AG09319 (cell line): ENCODE measurements around the gene GTF3C2.
"Not testable (repeated sequence)": the region's sequence is repeated elsewhere in the genome, so short reads cannot be mapped to it uniquely, and the experiment has no call there.

Experiments
- DNase-seq: peaks from one replicate; pipeline ENCODE4 v3.0.0-alpha.2; 2010; ENCODE audit warnings: low read depth; ENCODE audit errors: extremely low read depth
- TF ChIP-seq, protein P1 (sequence below): IDR thresholded peaks from 2 replicates; pipeline ENCODE4 v1.5.1; 2011; ENCODE audit warnings: low read depth, mild to moderate bottlenecking, inconsistent platforms, low read length, moderate library complexity

Gene GTF3C2

DNA sequence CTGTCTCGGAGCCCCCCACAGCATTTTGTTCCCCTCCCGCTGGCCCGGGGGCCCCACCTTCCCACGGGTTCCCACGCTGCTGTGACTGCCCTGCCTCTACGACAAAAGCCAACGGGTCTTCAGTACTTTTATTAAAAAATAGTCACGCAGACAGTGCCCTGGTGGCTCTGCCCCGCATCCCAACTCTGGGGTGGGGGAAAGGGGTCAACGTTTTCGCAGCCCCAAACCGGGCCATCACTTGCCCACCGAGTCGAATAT is 49.3 kb downstream of the GTF3C2 start:
- TF ChIP-seq, protein P1, sequence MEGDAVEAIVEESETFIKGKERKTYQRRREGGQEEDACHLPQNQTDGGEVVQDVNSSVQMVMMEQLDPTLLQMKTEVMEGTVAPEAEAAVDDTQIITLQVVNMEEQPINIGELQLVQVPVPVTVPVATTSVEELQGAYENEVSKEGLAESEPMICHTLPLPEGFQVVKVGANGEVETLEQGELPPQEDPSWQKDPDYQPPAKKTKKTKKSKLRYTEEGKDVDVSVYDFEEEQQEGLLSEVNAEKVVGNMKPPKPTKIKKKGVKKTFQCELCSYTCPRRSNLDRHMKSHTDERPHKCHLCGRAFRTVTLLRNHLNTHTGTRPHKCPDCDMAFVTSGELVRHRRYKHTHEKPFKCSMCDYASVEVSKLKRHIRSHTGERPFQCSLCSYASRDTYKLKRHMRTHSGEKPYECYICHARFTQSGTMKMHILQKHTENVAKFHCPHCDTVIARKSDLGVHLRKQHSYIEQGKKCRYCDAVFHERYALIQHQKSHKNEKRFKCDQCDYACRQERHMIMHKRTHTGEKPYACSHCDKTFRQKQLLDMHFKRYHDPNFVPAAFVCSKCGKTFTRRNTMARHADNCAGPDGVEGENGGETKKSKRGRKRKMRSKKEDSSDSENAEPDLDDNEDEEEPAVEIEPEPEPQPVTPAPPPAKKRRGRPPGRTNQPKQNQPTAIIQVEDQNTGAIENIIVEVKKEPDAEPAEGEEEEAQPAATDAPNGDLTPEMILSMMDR = no peak
- no peak for DNase-seq

DNA sequence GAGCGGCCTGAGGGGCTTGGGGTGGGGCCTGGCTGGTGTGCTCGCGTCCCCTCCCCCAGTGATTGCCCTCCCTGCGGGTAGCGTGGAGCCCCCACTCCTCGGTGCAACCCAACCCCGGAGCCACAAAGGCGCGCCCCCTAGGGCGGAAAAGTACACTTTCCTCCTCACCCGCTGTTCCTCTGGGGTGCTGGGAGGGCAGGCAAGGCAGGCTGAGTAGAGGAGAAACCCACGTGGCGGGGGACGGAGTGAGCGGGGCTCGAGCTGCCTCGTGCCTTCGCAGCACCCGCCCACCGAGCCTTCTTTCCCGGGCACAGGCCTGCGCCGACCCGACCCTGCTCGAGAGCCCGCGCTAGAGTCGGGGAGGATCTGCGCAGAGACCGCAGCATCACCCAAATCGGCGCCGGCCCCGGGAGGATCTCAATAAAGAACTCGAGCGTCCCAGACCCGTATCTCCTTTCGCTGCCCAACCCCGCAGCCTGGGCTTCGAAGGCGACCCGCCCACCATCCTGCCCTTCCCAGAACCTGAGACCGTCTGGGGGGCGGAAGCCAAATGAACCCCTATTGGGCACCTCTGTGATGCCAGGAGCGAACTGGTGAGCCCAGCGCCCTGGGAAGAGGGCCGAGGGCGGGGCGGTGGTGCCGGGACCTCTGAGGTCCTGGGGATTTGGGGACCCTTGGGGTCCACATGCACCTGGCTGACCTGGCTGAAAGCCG is 49.8 kb downstream of the GTF3C2 start:
- DNase-seq = no peak

DNA sequence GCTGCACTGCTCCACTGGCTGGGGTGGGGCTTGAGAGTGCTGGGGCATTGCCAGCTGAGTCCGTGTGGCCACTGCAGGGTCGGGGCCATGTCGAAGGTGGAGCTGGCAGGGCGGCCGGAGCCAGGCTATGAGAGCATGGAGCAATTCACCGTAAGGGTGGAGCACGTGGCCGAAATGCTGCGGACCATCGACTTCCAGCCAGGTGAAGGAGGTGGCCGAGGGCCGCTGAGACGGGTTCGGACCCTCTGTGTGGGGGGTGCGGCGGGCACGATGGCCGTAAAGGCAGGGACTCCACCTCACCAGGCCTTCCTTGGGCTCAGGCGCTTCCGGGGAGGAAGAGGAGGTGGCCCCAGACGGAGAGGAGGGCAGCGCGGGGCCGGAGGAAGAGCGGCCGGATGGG is 50.4 kb downstream of the GTF3C2 start:
- TF ChIP-seq, protein P1 = no peak
- DNase-seq = no peak

More for the DNA sequence above, 49.8 kb downstream of the GTF3C2 start:
- TF ChIP-seq, protein P1 = no peak; the same call in none of the 2 replicates

DNA sequence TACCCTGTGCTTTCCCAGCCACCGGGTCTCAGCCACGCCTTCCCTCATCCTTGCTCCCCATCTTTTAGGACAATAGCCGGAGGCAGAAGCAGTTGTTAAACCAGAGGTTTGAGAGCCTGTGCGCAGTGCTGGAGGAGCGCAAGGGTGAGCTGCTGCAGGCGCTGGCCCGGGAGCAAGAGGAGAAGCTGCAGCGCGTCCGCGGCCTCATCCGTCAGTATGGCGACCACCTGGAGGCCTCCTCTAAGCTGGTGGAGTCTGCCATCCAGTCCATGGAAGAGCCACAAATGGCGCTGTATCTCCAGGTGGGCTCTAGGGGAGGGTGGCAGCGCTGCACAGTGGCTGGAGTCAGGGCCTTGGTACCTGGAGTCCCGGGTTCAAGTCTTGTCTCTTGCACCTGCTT is 51.0 kb downstream of the GTF3C2 start:
- TF ChIP-seq, protein P1 = no peak
- DNase-seq = no peak

DNA sequence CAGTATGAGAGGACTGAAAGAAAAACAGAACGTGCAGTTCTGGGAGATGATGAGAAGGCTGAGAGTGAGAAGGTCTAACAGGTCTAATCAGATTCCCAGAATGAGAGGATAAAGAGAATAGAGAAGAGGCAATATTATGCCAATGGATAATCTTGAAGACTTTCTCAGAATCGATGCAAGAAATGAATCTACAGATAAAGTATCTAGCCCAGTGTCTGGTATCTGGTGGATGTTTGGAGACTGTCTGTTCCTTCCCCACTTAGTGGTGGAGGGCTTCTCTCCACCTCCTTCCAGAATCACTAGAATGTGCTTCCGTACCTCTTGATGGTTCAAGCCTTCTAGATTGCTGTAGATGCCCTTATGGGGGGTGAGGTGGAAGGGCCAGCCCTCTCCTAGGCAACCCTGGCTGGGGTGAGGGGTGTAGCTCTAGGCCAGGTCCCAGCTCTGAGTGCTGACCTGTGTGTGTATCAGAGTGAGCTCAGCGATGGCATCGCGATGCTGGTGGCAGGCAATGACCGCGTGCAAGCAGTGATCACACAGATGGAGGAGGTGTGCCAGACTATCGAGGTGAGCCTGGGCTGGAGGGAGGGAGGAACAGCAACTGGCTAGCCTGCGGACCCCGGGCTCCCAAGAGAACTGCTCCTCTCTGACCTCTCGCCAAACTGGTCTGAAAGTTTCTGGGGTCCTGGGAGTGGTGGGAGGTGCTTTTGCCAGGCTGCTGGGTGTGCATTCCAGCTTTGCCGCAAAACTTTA is 51.9 kb downstream of the GTF3C2 start:
- no peak for DNase-seq
- TF ChIP-seq, protein P1 = no peak

DNA sequence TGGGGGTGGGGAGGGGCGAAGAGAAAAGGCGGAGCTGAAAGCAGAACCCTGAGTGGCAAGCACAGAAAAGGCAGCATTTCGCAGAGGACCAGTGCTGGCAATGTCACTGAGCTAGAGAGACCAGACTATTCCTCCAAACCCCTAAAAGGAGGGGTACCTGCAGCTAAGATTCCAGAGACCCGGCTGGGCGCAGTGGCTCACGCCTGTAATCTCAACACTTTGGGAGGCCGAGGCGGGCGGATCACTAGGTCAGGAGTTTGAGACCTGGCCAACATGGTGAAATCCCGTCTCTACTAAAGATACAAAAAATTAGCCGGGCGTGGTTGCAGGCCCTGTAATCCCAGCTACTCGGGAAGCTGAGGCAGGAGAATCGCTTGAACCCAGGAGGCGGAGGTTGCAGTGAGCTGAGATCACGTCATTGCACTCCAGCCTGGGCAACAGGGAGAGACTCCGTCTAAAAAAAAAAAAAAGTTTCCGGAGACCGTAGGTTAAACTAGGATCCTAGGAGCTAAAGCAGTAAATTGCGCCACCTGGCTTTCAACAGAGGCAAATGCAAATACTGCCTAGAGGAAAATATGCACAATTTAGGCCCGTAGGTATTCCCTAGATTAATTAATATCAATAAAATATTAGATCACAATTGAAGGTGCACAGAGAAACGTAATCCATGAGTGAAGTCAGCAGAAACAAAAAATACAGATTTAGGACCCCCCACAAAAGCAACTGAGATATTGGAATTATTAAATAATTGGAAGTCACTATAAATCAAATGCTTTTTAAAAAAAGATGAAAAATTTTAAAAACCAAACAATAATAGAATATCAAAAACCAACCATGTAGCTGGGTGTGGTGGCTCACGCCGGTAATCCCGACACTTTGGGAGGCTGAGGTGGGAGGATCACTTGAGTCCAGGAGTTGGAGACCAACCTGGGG is 53.2 kb downstream of the GTF3C2 start:
- TF ChIP-seq, protein P1 = peak; percentile 84
- peak; percentile 39 for DNase-seq

DNA sequence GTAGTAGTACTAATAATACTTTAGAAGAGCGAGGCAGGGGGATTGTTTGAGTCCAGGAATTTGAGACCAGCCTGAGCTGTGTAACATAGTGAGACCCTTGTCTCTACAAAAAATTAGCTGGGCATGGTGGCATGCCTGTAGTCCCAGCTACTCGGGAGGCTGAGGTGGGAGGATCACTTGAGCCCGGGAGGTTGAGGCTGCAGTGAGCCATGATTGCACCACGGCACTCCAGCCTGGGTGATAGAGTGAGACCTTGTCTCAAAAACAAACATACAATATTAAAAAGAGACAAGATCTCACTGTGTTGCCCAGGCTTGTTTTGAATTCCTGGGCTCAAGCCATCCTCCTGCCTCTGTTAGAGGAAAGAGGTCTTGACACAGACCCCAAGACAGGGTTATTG is 56.0 kb downstream of the GTF3C2 start:
- DNase-seq = not testable (repeated sequence)
